Vagina (tissue), 2 donors: Measurements from ENCODE around the gene MDN1.

ENCODE experiments used
- POLR2A ChIP-seq, 2 donors: fragments of 450-650 bp; IDR thresholded peaks; one replicate each; pipeline ENCODE4 v1.6.1; 2017; ENCODE audit warnings: antibody characterized with exemption in 2 of 2, mild to moderate bottlenecking in 2 of 2, moderate library complexity in 2 of 2
- POLR2AphosphoS5 ChIP-seq, 2 donors: sonication (generic); formaldehyde crosslinking; IDR thresholded peaks; one replicate each; pipeline ENCODE4 v1.9.0; 2017; ENCODE audit warnings: antibody characterized with exemption in 2 of 2, mild to moderate bottlenecking in 2 of 2, low read depth in 1 of 2; ENCODE audit not compliant: insufficient read depth in 1 of 2
- TF ChIP-seq, protein P1 (sequence below), 3 experiments: fragments of 450-650 bp in 2 of 3; fragments of 200-600 bp in 1 of 3; sonication (generic) in 1 of 3; IDR thresholded peaks; one replicate each; pipeline ENCODE4 v1.5.1; 2017 to 2019; ENCODE audit warnings: antibody characterized with exemption in 3 of 3, mild to moderate bottlenecking in 2 of 3, moderate library complexity in 2 of 3

DNA sequence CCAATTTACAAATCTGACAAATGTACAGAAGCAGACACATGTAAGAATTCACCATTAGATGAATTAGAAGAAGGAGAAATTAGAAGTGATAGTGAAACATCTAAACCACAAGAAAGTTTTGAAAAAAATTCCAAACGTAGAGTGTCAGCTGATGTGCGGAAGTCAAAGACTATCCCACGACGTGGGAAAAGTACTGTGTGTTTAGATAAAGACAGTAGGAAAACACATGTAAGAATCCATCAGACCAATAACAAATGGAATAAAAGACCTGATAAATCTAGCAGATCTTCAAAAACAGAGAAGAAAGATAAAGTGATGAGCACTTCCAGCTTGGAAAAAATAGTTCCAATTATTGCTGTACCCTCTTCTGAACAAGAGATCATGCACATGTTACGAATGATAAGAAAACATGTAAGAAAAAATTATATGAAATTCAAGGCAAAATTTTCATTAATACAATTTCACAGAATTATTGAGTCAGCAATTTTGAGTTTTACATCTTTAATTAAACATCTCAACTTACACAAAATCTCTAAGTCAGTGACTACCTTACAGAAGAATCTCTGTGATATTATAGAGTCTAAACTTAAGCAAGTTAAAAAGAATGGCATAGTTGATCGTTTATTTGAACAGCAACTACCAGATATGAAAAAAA, 46.6 kb upstream of the MDN1 start:
- TF ChIP-seq, protein P1, sequence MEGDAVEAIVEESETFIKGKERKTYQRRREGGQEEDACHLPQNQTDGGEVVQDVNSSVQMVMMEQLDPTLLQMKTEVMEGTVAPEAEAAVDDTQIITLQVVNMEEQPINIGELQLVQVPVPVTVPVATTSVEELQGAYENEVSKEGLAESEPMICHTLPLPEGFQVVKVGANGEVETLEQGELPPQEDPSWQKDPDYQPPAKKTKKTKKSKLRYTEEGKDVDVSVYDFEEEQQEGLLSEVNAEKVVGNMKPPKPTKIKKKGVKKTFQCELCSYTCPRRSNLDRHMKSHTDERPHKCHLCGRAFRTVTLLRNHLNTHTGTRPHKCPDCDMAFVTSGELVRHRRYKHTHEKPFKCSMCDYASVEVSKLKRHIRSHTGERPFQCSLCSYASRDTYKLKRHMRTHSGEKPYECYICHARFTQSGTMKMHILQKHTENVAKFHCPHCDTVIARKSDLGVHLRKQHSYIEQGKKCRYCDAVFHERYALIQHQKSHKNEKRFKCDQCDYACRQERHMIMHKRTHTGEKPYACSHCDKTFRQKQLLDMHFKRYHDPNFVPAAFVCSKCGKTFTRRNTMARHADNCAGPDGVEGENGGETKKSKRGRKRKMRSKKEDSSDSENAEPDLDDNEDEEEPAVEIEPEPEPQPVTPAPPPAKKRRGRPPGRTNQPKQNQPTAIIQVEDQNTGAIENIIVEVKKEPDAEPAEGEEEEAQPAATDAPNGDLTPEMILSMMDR (IDR thresholded peaks at IDR 0.05), result no peak
- TF ChIP-seq POLR2A (IDR thresholded peaks at IDR 0.05) (no peak), POLR2AphosphoS5 (IDR thresholded peaks at IDR 0.05; ENCODE audit: insufficient read depth in 1 of 2, low read depth in 1 of 2) (no peak)
